ENCODE results near the gene TLX2. TPM values are rescaled to one million over a fixed set of nuclear protein-coding genes. Genes with fewer than 3 reads are reported as not detected.

Gene TLX2
- total and polyA plus RNA-seq, 2 of the 13 experiments (the other 11 are each of a cell fraction or from before 2014, with no cell fraction given), result 0.05 to 0.20 TPM

- no peak for TF ChIP-seq ZBTB46 (CRISPR knock-in tag; IDR thresholded peaks at IDR 0.05; ENCODE audit: borderline replicate concordance)
- no peak for TF ChIP-seq CENPX (CRISPR knock-in tag; IDR thresholded peaks at IDR 0.05)
- peak; percentile 84 for TF ChIP-seq GABPB1 (CRISPR knock-in tag; IDR thresholded peaks at IDR 0.05)
- TF ChIP-seq BATF2 (CRISPR knock-in tag; IDR thresholded peaks at IDR 0.05), result 0 out of 2 replicates have a peak, but pooled peaks have one; percentile 30
- TF ChIP-seq PLRG1 (conservative IDR thresholded peaks at IDR 0.05), result no peak
- no peak for TF ChIP-seq RELA (CRISPR knock-in tag; IDR thresholded peaks at IDR 0.05)
- 0 out of 2 replicates have a peak, but pooled peaks have one; percentile 48 for TF ChIP-seq TOPORS (CRISPR knock-in tag; IDR thresholded peaks at IDR 0.05)
- no peak for TF ChIP-seq ELK4 (CRISPR knock-in tag; IDR thresholded peaks at IDR 0.05; ENCODE audit: borderline replicate concordance)
- TF ChIP-seq SPEN (CRISPR knock-in tag; IDR thresholded peaks at IDR 0.05; ENCODE audit: low read depth), result peak; percentile 51; the same call in 1 of the 2 replicates
- TF ChIP-seq ZNF414 (CRISPR knock-in tag; IDR thresholded peaks at IDR 0.05), result no peak
- TF ChIP-seq MEIS1 (CRISPR knock-in tag; IDR thresholded peaks at IDR 0.05; ENCODE audit: borderline replicate concordance), result no peak
- no peak for TF ChIP-seq ZSCAN20 (CRISPR knock-in tag; IDR thresholded peaks at IDR 0.05; ENCODE audit: borderline replicate concordance)
- no peak for TF ChIP-seq MAZ (IDR thresholded peaks at IDR 0.05; ENCODE audit: borderline replicate concordance, low read depth, low read length)
- TF ChIP-seq MAZ (CRISPR knock-in tag; IDR thresholded peaks at IDR 0.05; ENCODE audit: low read depth), result peak; percentile 82
- no peak for TF ChIP-seq RFX3 (CRISPR knock-in tag; IDR thresholded peaks at IDR 0.05)
- TF ChIP-seq MTA1 (CRISPR knock-in tag; IDR thresholded peaks at IDR 0.05; ENCODE audit: borderline replicate concordance), result no peak
- TF ChIP-seq FOSL1 (CRISPR knock-in tag; IDR thresholded peaks at IDR 0.05; ENCODE audit: borderline replicate concordance), result no peak
- no peak for TF ChIP-seq CREB1 (IDR thresholded peaks at IDR 0.05)
- no peak for TF ChIP-seq CREB1 (CRISPR knock-in tag; IDR thresholded peaks at IDR 0.05)
- TF ChIP-seq FOSL2 (CRISPR knock-in tag; IDR thresholded peaks at IDR 0.05), result no peak
- TF ChIP-seq USF2 (IDR thresholded peaks at IDR 0.05; ENCODE audit: low read depth, low read length), result no peak
- TF ChIP-seq USF2 (CRISPR knock-in tag; IDR thresholded peaks at IDR 0.05; ENCODE audit: borderline replicate concordance), result no peak
Measured at GRCh38 chr2:74497777-74498499, 16.3 kb upstream of the TLX2 start (continued).

All from HepG2 (cell line).